Transverse colon (tissue), 4 donors: ENCODE data around the gene MAPK8IP3.

ENCODE experiments used
- POLR2A ChIP-seq: fragments of 450-650 bp; IDR thresholded peaks from one replicate; pipeline ENCODE4 v1.6.1; 2016; ENCODE audit warnings: antibody characterized with exemption, mild to moderate bottlenecking, moderate library complexity
- POLR2AphosphoS5 ChIP-seq, 3 donors: sonication (generic); formaldehyde crosslinking; IDR thresholded peaks; one replicate each; pipeline ENCODE4 v1.6.1; 2016; ENCODE audit warnings: antibody characterized with exemption in 3 of 3
- TF ChIP-seq, protein P1 (sequence below), 5 experiments: fragments of 200-600 bp in 3 of 5; fragments of 450-650 bp in 2 of 5; sonication (generic) in 3 of 5; IDR thresholded peaks; 1 replicate in 2 of 5; 2 replicates in 3 of 5; pipeline ENCODE4 v1.5.1; 2016 to 2017; ENCODE audit warnings: antibody characterized with exemption in 5 of 5, inconsistent platforms in 3 of 5, mild to moderate bottlenecking in 2 of 5, moderate library complexity in 1 of 5

DNA sequence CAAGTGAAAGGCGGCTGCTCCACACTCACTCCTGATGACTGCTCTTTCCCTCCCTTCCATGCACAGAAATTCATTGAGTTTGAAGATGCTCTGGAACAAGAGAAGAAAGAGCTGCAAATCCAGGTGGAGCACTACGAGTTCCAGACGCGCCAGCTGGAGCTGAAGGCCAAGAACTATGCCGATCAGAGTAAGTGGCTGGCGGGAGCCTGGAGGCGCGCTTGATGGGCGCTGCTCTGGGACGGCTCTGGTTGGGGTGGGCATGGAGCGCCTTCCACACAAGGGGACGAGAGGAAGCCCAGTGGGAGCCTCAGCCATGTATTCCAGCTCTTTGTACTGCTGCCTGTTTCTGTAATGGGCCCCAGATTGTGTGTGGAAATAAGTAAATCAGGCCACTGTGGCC lies 18.5 kb downstream of the MAPK8IP3 start:
- TF ChIP-seq, protein P1, sequence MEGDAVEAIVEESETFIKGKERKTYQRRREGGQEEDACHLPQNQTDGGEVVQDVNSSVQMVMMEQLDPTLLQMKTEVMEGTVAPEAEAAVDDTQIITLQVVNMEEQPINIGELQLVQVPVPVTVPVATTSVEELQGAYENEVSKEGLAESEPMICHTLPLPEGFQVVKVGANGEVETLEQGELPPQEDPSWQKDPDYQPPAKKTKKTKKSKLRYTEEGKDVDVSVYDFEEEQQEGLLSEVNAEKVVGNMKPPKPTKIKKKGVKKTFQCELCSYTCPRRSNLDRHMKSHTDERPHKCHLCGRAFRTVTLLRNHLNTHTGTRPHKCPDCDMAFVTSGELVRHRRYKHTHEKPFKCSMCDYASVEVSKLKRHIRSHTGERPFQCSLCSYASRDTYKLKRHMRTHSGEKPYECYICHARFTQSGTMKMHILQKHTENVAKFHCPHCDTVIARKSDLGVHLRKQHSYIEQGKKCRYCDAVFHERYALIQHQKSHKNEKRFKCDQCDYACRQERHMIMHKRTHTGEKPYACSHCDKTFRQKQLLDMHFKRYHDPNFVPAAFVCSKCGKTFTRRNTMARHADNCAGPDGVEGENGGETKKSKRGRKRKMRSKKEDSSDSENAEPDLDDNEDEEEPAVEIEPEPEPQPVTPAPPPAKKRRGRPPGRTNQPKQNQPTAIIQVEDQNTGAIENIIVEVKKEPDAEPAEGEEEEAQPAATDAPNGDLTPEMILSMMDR (IDR thresholded peaks at IDR 0.05) = no peak
- no peak for TF ChIP-seq POLR2A
- no peak for TF ChIP-seq POLR2AphosphoS5 (IDR thresholded peaks at IDR 0.05)
